Chondrocyte (in vitro differentiated cells): Measurements from ENCODE around the gene IQSEC3. TPM values are rescaled to one million over a fixed set of nuclear protein-coding genes. Genes with fewer than 3 reads are reported as not detected.

Source experiments
- DNase-seq: peaks from one replicate; pipeline ENCODE4 v3.0.0; 2021; ENCODE audit warnings: mixed read lengths, low spot score
- H3K27ac Mint-ChIP-seq: one replicate; pipeline ENCODE4 v1.8.0; 2021; ENCODE audit warnings: mild to moderate bottlenecking, moderate library complexity, mixed read lengths; ENCODE audit not compliant: unreplicated experiment
- H3K27me3 Mint-ChIP-seq: 2 replicates; pipeline ENCODE4 v1.8.0; 2021; ENCODE audit warnings: low read depth, mixed read lengths
- H3K36me3 Mint-ChIP-seq: 2 replicates; pipeline ENCODE4 v1.8.0; 2021; ENCODE audit warnings: low read depth, mixed read lengths
- H3K4me1 Mint-ChIP-seq: 2 replicates; pipeline ENCODE4 v1.8.0; 2021; ENCODE audit warnings: low read depth, mild to moderate bottlenecking, mixed read lengths
- H3K4me3 Mint-ChIP-seq: one replicate; pipeline ENCODE4 v1.8.0; 2021; ENCODE audit warnings: mild to moderate bottlenecking, moderate library complexity, mixed read lengths; ENCODE audit not compliant: unreplicated experiment
- H3K9me3 Mint-ChIP-seq: 2 replicates; pipeline ENCODE4 v1.8.0; 2021; ENCODE audit warnings: low read depth, mixed read lengths
- total RNA-seq: library from RNA; stranded (reverse); gene quantifications from 3 replicates; pipeline ENCODE4 v1.2.1, GENCODE V29; 2021
- TF ChIP-seq, protein P1 (sequence below): fragments of 200-600 bp; sonication (generic); IDR thresholded peaks from 2 replicates; pipeline ENCODE4 v1.5.0; 2021; ENCODE audit warnings: antibody characterized with exemption, mild to moderate bottlenecking, moderate library complexity

Gene IQSEC3
- total RNA-seq, 1 donor from 2014 or later, result not detected

DNA sequence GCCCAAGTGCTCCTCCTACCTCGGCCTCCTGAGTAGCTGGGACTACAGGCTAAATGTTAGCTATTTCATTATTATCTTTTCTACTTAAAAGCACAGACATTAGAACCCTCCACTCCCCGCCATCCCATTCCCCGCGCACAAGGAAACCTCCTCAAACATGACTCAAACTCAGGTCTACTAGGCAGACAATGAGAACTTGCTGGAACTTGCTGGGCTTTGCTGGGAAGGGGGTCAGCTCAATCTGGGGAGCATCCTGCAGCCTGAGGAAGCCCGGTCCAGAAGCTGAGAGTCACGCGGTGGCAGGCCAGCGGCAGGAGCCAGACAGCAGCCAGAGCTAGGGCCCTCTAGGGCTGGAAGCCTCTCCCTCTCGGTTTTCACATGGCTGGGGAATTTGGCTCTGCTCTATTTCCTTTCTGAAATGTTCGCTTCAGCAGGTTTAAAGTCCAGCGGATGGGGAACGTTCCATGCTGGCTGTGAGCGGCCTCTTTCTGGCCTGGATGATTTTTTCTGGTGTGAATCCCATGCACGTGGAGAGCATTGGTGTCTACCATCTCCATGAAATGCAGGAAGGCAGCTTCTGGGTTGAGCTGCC is 78.9 kb downstream of the IQSEC3 start:
- H3K27ac Mint-ChIP-seq, result no peak overlapping the region
- no peaks in the 10 kb centered on the region for H3K4me1 Mint-ChIP-seq
- DNase-seq, result no peak
- TF ChIP-seq, protein P1, sequence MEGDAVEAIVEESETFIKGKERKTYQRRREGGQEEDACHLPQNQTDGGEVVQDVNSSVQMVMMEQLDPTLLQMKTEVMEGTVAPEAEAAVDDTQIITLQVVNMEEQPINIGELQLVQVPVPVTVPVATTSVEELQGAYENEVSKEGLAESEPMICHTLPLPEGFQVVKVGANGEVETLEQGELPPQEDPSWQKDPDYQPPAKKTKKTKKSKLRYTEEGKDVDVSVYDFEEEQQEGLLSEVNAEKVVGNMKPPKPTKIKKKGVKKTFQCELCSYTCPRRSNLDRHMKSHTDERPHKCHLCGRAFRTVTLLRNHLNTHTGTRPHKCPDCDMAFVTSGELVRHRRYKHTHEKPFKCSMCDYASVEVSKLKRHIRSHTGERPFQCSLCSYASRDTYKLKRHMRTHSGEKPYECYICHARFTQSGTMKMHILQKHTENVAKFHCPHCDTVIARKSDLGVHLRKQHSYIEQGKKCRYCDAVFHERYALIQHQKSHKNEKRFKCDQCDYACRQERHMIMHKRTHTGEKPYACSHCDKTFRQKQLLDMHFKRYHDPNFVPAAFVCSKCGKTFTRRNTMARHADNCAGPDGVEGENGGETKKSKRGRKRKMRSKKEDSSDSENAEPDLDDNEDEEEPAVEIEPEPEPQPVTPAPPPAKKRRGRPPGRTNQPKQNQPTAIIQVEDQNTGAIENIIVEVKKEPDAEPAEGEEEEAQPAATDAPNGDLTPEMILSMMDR, result no peak
- H3K36me3 Mint-ChIP-seq, result no peaks in the 10 kb centered on the region
- H3K4me3 Mint-ChIP-seq, result no peak overlapping the region
- H3K27me3 Mint-ChIP-seq, result peaks cover 47% of the 10 kb centered on the region
- H3K9me3 Mint-ChIP-seq, result no peaks in the 10 kb centered on the region

DNA sequence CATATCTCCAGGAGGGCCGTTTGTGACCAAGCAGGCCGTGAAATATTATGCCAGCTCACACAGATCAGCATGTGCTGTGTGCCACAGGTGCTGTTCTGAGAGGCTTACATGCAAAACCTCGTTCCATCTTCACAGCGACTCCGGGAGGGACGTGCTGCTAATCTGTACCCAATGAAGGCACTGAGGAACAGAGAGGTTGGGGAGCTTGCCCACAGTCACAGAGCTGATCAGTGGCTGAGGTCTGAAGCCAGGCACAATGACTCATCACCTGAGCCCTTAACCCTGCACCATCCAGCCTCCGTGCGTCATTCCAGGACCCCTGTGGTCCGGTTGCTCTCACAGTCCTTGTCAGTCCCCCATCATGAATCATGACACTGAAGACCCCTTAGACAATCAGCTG is 80.7 kb downstream of the IQSEC3 start:
- Mint-ChIP-seq H3K9me3 (no peaks in the 10 kb centered on the region), H3K4me1 (no peaks in the 10 kb centered on the region), H3K36me3 (no peaks in the 10 kb centered on the region), H3K27me3 (peaks cover 46% of the 10 kb centered on the region), H3K4me3 (no peak overlapping the region), H3K27ac (no peak overlapping the region)
- TF ChIP-seq, protein P1, result no peak
- DNase-seq, result no peak

DNA sequence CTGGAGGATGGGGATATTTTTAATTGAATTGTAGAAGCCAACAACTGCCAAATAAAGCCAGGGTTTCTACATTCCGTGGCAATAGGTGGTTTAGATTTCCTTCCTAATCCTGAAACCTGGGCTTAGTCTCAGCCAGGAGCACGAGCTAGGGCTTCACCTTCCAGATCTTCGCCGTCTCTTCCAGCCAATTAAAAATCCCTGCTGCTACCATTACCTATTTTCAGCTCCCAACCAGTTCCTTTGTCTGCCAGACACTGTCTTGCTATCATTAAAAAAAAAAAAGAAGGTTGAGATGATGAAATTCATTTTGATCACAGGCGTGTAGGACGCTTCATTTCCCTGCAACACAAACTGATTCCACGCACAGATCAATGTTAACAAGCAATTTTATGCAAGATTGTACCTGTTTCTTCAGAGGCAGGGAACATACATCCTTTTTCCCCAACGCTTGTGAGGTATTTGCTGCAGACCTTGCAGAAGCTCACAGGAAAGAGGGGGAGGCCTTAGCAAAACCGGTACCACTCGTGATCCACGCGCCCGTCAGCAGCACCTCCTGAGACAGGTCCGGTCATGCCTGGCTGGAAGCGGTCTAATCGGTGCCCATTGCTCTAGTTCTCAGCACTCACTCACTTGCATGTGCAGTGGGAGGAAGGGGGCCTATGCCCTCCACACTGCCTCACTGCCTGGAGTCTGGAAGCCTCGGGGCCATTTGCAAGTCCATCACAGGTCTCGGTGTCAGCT is 82.3 kb downstream of the IQSEC3 start:
- TF ChIP-seq, protein P1, result no peak
- Mint-ChIP-seq H3K9me3 (no peaks in the 10 kb centered on the region), H3K4me3 (no peak overlapping the region), H3K4me1 (no peaks in the 10 kb centered on the region), H3K27ac (no peak overlapping the region), H3K36me3 (no peaks in the 10 kb centered on the region), H3K27me3 (peaks cover 51% of the 10 kb centered on the region)
- DNase-seq, result no peak

DNA sequence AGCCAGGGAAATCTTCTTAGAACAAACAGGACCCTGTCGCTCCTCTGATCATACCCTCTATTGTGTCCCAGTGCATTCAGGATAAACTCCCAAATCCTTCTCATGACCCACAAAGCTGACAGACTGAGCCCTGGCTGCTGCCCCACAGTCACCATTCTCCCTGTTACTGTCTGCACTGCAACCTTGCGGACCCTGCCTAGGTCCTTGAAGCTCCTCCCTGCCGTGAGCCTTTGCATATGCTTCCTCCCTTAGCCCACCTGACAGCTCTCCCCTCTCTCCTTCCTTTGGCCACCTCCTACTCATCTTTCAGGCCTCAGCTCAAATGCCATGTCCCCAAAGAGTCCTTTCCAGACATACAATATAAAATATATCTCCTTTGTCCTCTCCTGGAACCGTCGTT is 85.0 kb downstream of the IQSEC3 start:
- Mint-ChIP-seq H3K4me3 (no peak overlapping the region), H3K27ac (no peak overlapping the region), H3K36me3 (no peaks in the 10 kb centered on the region), H3K27me3 (peaks cover 54% of the 10 kb centered on the region), H3K9me3 (no peaks in the 10 kb centered on the region), H3K4me1 (no peaks in the 10 kb centered on the region)
- TF ChIP-seq, protein P1, result no peak
- DNase-seq, result no peak

DNA sequence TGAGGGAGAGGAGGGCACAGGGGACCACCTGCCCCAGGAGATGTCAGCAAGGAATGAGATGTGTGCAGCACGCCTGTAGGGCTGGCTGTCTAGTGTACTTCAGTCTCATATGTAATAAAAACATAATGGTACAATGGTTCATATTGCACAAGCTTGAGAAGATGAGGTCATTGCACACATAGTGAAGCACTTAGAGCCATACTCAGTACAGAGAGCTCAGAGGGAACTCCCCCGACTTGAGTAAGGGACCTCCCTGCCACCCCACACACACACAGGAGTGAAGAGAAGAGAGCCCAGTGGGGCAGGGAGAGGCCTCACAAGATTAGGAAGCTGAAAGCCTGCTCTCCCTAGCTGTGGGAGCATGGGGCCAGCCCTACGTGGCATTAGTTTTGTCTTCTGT is 85.9 kb downstream of the IQSEC3 start:
- Mint-ChIP-seq H3K4me3 (no peak overlapping the region), H3K4me1 (no peaks in the 10 kb centered on the region), H3K27ac (no peak overlapping the region), H3K9me3 (no peaks in the 10 kb centered on the region), H3K36me3 (no peaks in the 10 kb centered on the region), H3K27me3 (peaks cover 51% of the 10 kb centered on the region)
- no peak for DNase-seq
- TF ChIP-seq, protein P1, result no peak
